Progenitor cell of endocrine pancreas (in vitro differentiated cells): ENCODE measurements around the gene EBF3. TPM values are rescaled to one million over a fixed set of nuclear protein-coding genes. Genes with fewer than 3 reads are reported as not detected.

Experiments
- DNase-seq: peaks from one replicate; pipeline ENCODE4 v3.0.0; 2021; ENCODE audit warnings: low spot score; ENCODE audit not compliant: unreplicated experiment
- H3K27ac Mint-ChIP-seq: 2 replicates; pipeline ENCODE4 v1.8.0; 2021; ENCODE audit warnings: mild to moderate bottlenecking, moderate library complexity, mixed read lengths
- H3K27me3 Mint-ChIP-seq: 2 replicates; pipeline ENCODE4 v1.8.0; 2021; ENCODE audit warnings: mixed read lengths
- H3K36me3 Mint-ChIP-seq: 2 replicates; pipeline ENCODE4 v1.8.0; 2022; ENCODE audit warnings: mixed read lengths; ENCODE audit not compliant: insufficient read depth
- H3K4me1 Mint-ChIP-seq: 2 replicates; pipeline ENCODE4 v1.8.0; 2021; ENCODE audit warnings: low read depth, mixed read lengths
- H3K4me3 Mint-ChIP-seq: 2 replicates; pipeline ENCODE4 v1.8.0; 2021; ENCODE audit warnings: low read depth, mild to moderate bottlenecking, moderate library complexity, mixed read lengths
- H3K9me3 Mint-ChIP-seq: 2 replicates; pipeline ENCODE4 v1.8.0; 2021; ENCODE audit warnings: low read depth, mixed read lengths
- CTCF ChIP-seq: fragments of 200-600 bp; sonication (generic); IDR thresholded peaks from one replicate; pipeline ENCODE4 v1.5.0; 2021; ENCODE audit warnings: antibody characterized with exemption, mild to moderate bottlenecking; ENCODE audit not compliant: unreplicated experiment
- total RNA-seq: library from RNA; stranded (reverse); gene quantifications from 2 replicates; pipeline ENCODE4 v1.2.1, GENCODE V29; 2021

EBF3 gene
- total RNA-seq, 1 donor from 2014 or later = 0.19 TPM

- Mint-ChIP-seq H3K4me3 (no peak overlapping the region), H3K27me3 (peaks cover 73% of the 10 kb centered on the region), H3K4me1 (no peaks in the 10 kb centered on the region), H3K27ac (no peak overlapping the region), H3K36me3 (peaks cover 8% of the 10 kb centered on the region), H3K9me3 (peaks cover 14% of the 10 kb centered on the region)
- TF ChIP-seq CTCF = no peak
- no peak for DNase-seq
Observed at GRCh38 chr10:129793996-129794395, 170.1 kb downstream of the EBF3 start.

GRCh38 chr10:129793479-129793878, 170.6 kb downstream of the EBF3 start:
- H3K27me3 Mint-ChIP-seq = peaks cover 71% of the 10 kb centered on the region
- H3K4me1 Mint-ChIP-seq = no peaks in the 10 kb centered on the region
- H3K27ac Mint-ChIP-seq = no peak overlapping the region
- no peak for TF ChIP-seq CTCF
- DNase-seq = no peak
- no peak overlapping the region for H3K4me3 Mint-ChIP-seq
- peaks cover 14% of the 10 kb centered on the region for H3K9me3 Mint-ChIP-seq
- peaks cover 8% of the 10 kb centered on the region for H3K36me3 Mint-ChIP-seq

DNA sequence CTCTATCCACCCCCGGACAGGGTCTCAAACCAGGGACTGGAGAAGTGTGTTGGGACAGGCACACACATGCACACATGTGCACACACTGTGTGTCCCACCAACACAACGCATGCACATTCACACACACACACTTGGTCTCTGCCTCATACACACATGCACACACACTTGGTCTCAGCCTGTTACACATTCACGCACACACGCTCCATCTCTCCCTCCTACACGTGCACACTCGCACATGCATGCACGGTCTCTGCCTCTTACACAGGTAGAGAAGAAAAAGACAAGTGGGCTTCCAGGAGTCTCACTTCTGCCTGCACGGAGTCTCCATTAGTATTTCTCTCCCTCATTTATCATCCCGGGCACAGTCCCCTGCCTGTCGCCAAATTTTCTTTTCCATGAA, 171.2 kb downstream of the EBF3 start:
- DNase-seq = no peak
- Mint-ChIP-seq H3K4me3 (no peak overlapping the region), H3K9me3 (peaks cover 14% of the 10 kb centered on the region), H3K27ac (no peak overlapping the region), H3K36me3 (peaks cover 8% of the 10 kb centered on the region), H3K4me1 (no peaks in the 10 kb centered on the region), H3K27me3 (peaks cover 68% of the 10 kb centered on the region)
- TF ChIP-seq CTCF = no peak

- Mint-ChIP-seq H3K4me1 (no peaks in the 10 kb centered on the region), H3K4me3 (no peak overlapping the region), H3K27ac (no peak overlapping the region), H3K9me3 (peaks cover 14% of the 10 kb centered on the region), H3K36me3 (peaks cover 8% of the 10 kb centered on the region), H3K27me3 (peaks cover 70% of the 10 kb centered on the region)
- TF ChIP-seq CTCF = no peak
- no peak for DNase-seq
Observed at GRCh38 chr10:129792141-129792540, 171.9 kb downstream of the EBF3 start.

- Mint-ChIP-seq H3K27ac (no peak overlapping the region), H3K36me3 (peaks cover 8% of the 10 kb centered on the region), H3K4me3 (no peak overlapping the region), H3K4me1 (no peaks in the 10 kb centered on the region), H3K9me3 (peaks cover 14% of the 10 kb centered on the region), H3K27me3 (peaks cover 72% of the 10 kb centered on the region)
- no peak for DNase-seq
- no peak for TF ChIP-seq CTCF
Observed at GRCh38 chr10:129790715-129791446, 173.2 kb downstream of the EBF3 start.
